Measurements from ENCODE around the gene BCL10.

Gene BCL10

DNA sequence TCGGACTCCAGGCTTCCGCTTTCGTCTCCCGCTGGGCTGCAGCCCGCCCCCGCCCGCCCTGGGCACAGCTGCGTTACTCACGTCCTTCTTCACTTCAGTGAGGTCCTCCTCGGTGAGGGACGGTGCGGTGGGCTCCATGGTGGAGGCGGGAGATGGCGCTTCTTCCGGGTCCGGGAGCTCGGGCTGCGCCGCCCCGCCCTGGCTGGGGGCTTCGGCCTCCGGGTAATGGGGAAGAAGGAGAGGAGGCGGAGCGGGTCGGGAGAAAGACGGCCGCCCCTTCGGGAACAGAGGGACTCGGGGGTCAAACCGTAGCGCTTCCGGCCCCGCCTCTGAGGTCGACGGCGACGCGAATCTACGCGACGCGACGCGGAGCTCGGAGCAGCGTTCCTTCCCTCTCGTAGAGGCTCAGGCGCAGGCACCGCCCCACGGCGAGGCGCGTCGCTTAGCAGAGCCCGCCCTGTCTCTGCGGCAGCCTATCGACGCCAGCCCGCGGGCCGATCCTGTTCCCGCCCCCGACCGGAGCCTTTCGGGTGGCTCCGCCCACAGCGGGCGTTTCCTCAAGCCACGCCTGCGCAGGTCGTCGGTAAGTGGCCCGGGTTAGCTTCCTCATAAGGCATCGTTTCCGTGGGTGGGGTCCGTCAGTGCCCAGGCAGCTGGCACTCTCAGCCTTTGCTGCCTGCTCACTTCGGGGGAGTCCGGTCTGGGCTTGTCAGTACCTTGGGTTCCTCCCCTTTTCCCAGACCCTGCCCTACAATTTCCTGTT is at the start of gene BCL10:
Gene BCL10, minus strand, starts transcription at position 418 of the 763 bp plus-strand sequence. Its CDS starts 280 bp downstream, at position 138.
- DNase-seq, result peak; percentile 99

DNA sequence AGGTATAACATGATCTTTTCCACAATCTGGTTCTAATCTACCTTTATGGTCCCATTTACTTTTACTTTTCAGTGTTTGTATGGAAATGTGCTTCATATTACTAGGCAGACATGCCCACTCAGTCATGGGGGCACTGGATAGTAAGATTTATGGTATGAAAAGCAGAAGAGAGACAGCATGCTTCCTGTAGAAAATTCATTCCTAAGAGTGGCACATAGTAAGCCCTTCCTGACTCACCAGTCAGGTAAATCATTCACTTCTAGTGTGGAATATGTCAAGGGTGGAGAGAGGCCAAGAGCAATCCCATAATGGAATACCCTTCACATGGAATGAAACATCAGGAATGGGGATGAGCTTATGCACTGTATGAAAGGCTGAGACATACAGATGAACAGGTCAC is 49.5 kb upstream of the BCL10 start:
- DNase-seq, result no peak

DNA sequence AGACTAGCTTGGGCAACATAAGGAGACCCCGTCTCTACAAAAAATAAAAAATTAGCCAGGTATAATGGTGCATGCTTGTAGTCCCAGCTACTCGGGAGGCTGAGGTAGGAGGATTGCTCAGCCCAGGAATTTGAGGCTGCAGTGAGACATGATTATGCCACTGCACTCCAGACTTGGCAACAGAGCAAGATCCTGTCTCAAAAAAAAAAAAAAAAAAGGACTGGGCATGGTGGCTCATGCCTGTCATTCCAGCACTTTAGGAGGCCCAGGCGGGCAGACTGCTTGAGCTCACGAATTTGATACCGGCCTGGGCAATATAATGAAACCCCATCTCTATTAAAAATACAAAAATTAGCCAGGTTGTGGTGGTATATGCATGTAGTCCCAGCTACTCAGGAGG is 47.3 kb upstream of the BCL10 start:
- no peak for DNase-seq

DNA sequence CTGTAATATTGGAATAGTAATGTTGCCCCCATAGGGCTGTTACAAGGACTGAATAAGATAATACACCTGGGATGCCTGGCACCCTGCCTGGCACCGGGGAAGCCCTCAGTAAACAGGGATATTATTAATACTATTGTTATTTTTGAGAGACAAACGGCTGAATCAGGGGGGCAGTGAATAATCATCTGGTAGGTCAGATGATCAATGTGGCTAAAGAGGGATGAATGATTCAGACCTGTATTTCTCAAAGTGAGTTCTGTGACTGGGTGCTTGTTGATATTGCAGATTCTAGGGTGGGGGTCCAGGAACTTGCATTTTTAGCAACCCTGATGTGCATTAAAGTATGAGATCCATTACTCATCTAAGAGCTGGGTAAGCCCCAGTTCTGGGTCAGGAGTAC is 46.2 kb upstream of the BCL10 start:
- no peak for DNase-seq

DNA sequence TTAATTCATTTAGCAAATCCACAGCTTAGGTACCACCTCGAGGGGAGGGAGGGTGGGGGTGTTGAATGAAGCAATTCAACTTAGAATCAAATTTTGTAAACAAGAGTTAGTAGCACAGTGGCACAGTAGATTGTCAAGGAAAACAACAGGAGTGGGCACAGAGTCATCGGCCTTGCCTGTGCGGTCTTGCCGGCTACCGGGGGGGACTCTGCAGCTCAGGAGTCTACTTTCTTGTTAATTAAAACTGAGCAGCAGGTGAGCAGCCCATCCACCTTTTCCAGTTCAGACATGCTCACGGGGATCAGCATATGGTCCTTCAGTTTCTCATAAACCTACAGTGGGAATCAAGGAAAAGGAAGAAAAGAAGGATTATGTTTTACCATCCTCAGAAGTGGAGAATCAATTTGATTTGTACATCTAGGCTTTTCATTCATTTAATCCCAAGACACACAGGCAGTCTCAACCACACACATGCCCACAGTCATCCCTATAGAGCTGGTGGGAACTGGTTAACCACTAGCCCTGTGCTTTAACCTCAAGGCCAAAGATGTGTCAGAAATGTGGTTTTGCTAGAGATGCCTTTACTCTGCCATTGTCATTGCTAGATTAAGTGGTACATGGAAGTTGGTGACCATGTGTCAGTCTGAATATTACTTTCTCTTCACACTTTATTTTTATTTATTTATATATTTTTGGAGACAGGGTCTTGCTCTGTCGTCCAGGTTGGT is 45.0 kb upstream of the BCL10 start:
- no peak for DNase-seq

DNA sequence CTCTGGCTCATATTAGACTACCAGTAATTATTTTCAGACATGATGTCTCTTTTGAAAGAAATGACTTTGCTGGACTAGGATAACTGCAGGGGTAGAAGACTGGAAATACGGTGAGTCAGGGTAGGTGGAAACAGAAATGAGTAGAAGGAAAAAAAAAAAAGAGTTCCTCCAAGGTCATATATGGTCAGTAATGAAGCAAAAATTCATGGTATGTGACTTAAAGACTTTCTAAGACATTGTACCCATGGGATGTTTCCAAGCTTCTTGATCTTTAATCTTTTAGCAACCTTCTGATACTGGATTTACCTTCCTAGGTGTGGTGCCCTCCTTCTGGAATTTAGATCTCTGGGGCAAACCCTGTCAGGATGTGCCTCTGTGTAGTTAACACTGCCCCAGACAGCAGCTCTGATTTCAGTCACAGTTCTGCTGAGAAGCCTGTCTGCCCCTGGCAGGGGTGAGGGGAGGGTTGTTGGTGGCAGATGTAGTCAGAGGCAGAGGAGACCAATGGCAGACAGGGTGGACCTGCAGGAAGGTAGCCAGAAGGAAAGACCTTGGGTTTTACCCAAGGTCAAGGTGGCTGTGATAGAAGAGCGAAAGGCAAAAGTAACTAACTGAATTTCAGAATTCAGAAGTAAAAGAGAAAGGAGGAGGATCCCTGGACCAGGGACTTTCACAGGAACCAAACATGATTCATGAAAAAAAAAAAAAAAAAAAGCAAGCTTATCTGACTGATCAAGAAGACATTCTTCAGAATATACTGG is 44.1 kb upstream of the BCL10 start:
- no peak for DNase-seq

DNA sequence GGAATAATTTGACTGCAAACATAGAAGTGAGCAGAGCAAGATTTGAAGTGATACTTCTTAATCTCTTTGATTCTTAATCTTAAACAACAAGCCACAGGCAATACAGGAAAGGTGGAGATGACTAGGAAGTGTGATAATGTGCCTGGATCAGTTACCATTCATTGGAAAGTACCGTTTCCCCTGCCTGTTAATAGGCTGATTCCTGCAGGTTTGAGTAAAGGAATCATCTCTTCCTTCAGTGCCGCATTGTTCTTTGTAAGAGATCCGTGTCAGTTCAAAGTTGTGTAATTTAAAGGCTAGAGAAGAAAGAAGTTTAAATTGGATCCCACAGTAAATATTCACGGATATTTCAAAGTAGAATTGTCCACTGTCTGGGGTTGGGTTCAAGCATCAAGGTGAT is 43.5 kb upstream of the BCL10 start:
- DNase-seq, result no peak

DNA sequence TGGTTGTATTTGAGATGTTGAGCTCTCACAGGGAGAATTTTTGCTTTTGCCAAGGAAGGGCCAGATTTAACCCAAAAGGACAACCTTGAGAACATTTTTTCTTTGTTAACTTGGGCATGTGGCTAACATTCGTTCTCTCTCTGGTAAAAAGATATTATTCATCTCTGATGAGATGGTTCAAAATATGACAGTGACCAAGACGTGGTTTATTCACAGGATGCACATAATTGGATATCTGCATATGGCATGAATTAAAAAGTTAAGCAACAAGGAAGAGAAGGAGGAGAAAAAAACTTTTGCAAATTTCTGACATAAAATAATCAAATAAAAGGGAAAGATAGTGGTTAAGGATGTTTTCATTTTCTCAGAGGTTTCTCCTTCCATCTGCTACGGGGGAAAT is 43.1 kb upstream of the BCL10 start:
- DNase-seq, result no peak

DNA sequence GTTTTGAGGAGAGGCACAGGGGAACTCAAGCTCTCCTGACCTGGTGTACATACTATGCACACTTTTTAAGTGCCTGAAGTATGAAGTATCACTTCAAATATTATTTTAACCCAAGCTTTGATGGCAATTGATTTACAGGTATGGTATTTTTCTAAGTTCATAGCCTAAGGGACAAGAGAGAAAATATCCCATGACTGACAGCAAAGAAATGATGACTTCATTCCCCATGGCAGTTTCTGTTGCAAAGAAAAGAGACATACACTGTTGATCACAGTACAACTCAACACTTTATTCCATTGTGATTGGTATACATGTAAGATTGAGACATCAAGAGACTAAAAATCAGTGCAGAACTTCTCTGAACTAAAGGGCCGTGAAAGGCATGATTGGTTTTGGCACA is 41.8 kb upstream of the BCL10 start:
- no peak for DNase-seq

DNA sequence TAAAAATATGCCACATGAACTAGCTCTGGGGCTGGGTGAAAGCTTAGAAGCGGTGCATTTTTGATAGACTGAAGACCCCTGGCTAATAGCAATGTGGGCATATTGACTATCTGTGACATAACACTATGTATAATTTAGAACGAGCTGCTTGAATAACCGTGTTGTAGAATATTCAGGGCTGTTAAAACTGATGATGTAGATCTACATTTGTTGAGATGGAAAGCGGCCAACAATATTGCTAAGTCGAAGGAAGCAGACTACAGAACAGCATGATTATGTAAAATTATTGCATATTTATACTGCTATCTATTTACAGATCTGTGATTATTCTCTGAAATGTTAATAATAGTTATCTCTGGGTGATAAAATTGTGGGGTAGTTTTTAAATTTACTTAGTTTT is 41.1 kb upstream of the BCL10 start:
- DNase-seq, result no peak

DNA sequence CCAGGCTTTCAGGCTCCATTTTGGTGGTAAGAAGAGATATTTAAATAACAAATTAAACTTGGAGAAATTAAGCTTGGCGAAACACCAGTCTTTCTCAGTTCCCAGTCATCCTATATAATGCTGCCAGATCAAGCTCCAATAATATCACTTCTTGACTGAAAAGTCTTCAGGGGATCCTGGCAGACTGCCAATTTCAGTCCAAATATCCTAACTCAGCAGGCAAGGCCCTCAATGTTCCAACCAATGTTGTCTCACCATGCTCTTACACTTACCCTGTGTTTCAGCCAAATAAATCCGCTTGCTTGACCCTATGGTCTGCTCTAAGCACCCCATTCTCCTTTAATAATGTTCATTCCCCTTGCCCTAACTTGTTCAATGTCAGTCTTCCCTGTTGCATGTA is 39.9 kb upstream of the BCL10 start:
- DNase-seq, result no peak

DNA sequence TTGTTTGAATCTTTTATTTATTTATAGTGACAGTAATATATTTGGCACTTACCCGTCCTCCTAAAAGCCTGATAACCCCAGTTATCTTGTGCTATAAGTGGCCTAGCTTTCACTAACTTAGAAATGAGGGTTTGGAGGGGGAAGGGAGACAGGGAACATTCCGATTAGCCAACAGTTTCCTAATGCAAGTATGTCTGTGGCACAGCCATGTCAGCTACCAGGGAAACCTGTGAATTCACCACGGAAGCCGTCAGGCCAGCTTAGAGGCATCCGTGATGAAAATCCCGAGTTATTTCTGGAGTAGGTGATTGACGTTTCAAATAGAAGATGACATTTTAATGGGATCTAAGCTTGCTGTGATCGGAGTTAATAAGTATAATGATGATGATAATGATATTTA is 39.4 kb upstream of the BCL10 start:
- DNase-seq, result no peak

DNA sequence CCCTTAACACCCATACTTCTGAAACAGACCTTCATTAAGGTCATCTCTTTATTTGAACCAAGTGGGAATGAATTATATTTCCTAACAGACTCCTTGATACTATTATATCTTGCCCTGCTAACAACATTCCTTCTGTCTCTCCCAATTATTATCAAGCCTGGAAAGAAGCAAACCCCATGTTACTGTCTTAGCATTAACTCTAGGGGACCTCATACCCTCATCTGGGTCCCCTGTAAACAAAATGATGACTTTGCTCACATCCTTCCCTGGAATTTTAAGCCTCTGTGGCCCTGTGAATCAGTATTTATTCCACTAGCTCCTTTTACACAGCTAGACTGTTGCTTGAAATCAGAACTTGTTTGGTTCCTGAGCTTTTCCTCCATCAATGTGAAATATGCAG is 38.3 kb upstream of the BCL10 start:
- no peak for DNase-seq

DNA sequence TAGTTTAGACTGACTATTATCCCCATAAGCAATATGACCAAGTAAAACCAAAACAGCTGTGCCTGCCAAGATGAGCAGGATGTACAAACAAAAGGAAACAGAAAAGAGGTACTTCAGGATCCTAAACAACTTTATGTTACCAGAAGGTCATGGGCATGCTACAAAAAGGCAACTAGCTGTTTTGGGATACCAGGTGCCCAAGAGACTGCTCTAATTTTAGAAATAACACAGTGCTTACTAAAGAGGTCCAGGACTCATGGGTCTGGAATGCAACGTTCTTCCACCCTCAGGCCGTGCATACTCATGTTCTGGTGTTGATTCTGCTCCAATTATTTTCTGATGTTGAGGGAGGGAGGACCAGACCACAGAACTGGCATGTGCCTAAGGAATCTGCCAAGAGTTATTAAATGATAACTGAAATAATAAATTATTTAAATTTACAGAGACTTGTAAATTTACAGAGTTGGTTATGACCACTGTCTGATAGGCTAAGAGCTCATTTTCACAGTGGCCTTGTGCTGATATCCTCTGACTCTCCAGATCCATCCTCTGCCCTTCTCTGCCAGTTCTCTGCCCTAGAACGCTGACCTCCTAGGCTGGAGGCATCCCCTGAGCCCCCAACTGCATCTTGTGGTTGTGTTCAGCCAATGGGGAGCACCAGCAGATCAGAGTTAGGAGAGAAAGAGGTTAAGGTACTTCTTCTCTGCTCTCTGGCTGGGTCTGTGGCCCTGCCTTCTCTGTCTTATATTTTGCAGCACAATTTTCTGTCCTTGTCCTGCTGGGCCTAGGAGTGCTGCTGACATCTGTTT is 37.7 kb upstream of the BCL10 start:
- no peak for DNase-seq

DNA sequence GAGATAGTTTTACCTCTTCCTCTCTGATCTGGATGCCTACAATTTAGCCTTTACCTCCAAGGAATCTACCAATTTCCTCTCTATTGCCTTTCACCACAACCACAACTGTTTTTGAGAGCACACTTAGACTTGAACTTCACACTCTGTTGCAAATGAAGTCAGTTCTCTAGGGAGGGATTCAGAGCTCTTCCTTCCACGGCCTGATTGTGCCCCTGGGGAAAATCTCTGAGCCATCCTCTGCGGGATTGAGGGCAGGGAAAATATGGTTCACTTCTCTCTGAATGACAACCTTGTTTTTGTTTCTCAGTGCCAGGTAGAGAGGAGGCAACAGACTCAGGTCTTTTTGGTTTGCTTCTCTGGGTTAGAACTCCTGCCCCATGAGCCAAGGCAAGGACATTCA is 35.4 kb upstream of the BCL10 start:
- no peak for DNase-seq

DNA sequence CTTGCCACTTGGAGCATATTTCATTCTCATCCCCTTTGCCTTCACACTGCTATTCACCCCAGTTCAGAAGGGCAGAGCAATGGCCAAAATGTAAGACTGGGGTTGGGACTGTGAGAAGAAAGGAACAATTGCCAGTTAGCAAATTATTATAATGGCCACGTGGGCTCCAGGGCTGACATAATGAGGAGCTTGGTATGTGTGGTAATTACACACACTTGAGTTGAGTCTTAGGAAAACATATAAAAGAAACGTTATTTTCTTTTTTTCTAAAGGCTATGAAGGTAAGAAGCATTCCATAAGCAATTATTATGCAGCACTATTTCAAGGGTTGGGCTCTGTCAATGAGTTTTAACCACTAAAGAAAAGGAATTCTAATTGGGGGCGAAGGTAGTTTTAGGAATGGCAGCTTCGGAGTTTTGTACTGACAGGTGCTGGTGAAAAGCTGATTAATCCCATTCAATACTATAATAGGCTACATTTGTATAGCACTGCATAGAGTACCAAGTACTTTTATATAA is 32.5 kb upstream of the BCL10 start:
- DNase-seq, result no peak

DNA sequence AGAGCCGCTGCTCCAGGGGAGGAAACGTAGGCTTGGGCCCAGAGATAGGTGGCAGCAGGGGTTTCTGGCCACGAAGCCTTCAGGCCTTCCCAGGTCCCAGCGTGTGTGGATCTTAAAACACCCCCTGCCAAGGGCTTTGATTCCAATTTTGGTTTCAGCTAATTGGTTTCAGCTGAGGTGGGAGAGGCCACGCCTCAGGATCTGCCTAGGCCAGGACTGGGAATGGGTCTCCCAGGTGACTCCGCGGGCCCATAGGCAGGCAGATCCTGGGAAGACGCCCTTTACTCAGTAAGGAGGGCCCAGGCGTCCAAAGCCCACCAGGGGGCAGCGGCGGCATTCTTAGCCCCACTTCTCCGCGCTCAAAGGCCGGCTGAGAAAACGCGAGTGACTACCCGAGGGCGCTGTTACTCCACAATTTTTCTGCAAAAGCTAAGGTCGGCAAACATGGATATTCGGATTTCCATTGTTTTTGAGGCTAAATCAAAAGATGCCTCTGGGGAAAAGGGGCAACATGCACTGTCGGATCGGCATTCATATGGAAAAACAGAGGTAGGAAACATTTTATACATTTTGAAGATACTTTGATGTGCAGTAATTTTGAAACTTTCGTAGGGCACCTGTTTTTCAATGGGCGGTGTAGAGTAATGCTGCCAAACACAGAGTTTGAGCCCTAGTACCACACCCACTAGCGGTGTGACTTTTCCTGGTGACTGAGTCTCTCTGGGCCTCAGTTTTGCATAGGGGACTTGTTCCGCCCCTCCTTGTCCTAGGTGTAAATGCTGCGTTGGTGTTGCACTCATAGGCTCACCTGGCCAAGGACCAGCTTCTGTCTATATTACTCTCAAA is 31.8 kb upstream of the BCL10 start:
- DNase-seq, result peak; percentile 52

DNA sequence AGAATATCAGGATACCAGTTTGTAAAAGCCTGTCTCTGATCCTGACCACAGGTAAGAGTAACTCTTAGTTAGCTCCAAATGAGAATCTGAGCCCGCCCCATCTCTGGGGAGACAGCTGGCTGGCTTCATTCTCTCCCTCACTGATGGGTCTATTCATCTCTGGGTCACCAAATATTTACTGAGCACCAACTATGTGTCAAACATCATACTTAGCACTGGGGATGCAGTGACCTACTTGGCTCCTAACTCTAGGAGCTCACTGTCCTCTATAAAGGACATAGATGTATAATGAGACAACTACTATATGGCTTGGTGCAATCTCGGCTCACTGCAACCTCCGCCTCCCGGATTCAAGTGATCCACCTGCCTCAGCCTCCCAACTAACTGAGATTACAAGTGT is 29.8 kb upstream of the BCL10 start:
- DNase-seq, result no peak

DNA sequence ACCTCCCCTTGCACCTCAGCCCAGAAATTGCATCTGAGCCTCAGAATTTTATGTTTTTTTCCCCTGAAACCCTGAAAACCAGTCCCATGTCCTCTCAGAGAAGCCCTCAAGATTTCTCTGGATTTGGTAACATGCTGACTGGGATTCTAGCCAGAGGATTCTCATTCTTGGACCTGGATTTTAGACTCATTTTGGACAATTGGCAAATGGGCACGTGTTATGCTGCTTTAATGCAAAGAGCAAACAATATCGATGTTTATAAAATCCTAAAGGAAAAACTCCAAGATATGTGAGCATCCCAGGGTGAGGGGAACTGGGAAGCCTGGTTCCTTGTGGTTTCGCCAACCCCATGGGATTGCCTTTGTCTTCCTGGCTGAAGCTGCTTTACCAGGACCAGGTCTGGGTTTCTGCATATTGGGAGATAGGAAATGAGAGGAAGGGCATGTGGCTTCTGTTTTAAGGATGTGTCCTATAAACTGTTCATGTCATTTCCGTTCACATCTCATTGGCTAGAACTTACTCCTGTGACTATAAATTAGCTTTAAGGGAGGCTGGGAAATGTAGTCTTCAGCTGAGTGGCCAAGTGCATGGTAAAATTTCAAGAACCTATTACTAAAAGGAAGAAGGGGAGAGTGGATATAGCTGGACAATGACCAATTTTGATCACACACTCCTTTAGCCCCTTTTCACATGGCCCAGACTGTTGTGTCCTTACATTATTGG is 27.2 kb upstream of the BCL10 start:
- DNase-seq, result no peak

DNA sequence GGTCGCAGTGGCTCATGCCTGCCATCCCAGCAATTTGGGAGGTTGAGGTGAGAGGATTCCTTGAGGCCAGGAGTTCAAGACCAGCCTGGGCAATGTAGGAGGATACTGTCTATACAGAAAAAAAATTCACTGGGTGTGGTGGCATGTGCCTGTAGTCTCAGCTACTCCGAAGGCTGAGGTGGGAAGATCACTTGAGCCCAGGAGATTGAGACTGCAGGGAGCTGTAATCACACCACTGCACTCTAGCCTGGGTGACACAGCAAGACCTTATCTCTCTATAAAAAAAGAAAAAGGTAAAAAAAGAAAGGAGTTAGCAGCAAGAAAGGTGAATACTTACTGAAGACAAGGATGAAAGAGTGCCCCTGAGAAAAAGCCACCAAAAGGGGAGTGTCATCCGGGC is 23.7 kb upstream of the BCL10 start:
- DNase-seq, result no peak

All from CD4-positive, alpha-beta T cell treated with Interleukin-12 subunit alpha and Interleukin-12 subunit beta, for 1 hour (primary cell).